Stomach (tissue), 9 donors: ENCODE results near the gene OSBPL6. TPM values are rescaled to one million over a fixed set of nuclear protein-coding genes. Genes with fewer than 3 reads are reported as not detected.
"Not testable (repeated sequence)": the region's sequence is repeated elsewhere in the genome, so short reads cannot be mapped to it uniquely, and the experiment has no call there.

Source experiments
- DNase-seq, 2 donors: peaks; one replicate each; pipeline versions ENCODE4 v3.0.0 to v3.0.0-alpha.2; 2013 to 2019
- H3K27ac ChIP-seq, 5 donors: fragments of 200-600 bp in 4 of 5; sonication (generic) in 4 of 5; one replicate each; pipeline ENCODE4 v1.5.1; 2013 to 2019; ENCODE audit warnings: mild to moderate bottlenecking in 1 of 5, moderate library complexity in 1 of 5
- H3K27me3 ChIP-seq, 3 donors: fragments of 200-600 bp; sonication (generic); one replicate each; pipeline ENCODE4 v1.5.1; 2017 to 2019; ENCODE audit warnings: mixed run types in 1 of 3
- H3K36me3 ChIP-seq, 4 donors: fragments of 200-600 bp; sonication (generic); 1 replicate in 3 of 4; 2 replicates in 1 of 4; pipeline ENCODE4 v1.5.1; 2016 to 2019
- H3K4me1 ChIP-seq, 4 donors: fragments of 200-600 bp; sonication (generic); one replicate each; pipeline ENCODE4 v1.5.1; 2016 to 2019
- H3K4me3 ChIP-seq, 4 donors: fragments of 200-600 bp; sonication (generic) in 3 of 4; one replicate each; pipeline ENCODE4 v1.5.1; 2016 to 2019; ENCODE audit warnings: mild to moderate bottlenecking in 1 of 4
- H3K9me3 ChIP-seq, 4 donors: fragments of 200-600 bp; sonication (generic); one replicate each; pipeline ENCODE4 v1.5.1; 2016 to 2019
- EP300 ChIP-seq: sonication (generic); formaldehyde crosslinking; IDR thresholded peaks from one replicate; pipeline ENCODE4 v1.6.1; 2017; ENCODE audit warnings: antibody characterized with exemption
- POLR2A ChIP-seq, 4 donors: fragments of 450-650 bp; IDR thresholded peaks; one replicate each; pipeline ENCODE4 v1.6.1; 2016; ENCODE audit warnings: antibody characterized with exemption in 4 of 4, control low read depth in 2 of 4, mild to moderate bottlenecking in 1 of 4, moderate library complexity in 1 of 4
- POLR2AphosphoS5 ChIP-seq, 3 donors: sonication (generic); formaldehyde crosslinking; IDR thresholded peaks; one replicate each; pipeline ENCODE4 v1.6.1; 2016; ENCODE audit warnings: antibody characterized with exemption in 3 of 3
- WGBS, 5 donors: extraction: QIAGEN DNeasy Blood & Tissue Kit in 3 of 5; methylation state at CpG; one replicate each; pipeline versions ENCODE4 v1.1.5 to v1.1.7; 2013 to 2018; 5-methylcytosine and 5-hydroxymethylcytosine counted together
- intact Hi-C: fragments of 100-400 bp; cut with DNase I; formaldehyde crosslinking; loops from one replicate; pipeline ENCODE4 v1.15.1; 2023; ENCODE audit warnings: low total_unique reads
- polyA plus RNA-seq, 3 donors: library from polyadenylated mRNA; stranded (reverse); fragments of 200-250 nt; gene quantifications; one replicate each; pipeline ENCODE4 v1.2.3, GENCODE V29; 2013
- total RNA-seq, 5 donors: library from RNA; depleted of rRNA; stranded (reverse); fragments of >200 nt; gene quantifications; one replicate each; pipeline versions ENCODE4 v1.1.0 to v1.2.3, GENCODE V29; 2014 to 2016
- TF ChIP-seq, protein P1 (sequence below), 7 experiments: fragments of 450-650 bp in 4 of 7; fragments of 200-600 bp in 3 of 7; sonication (generic) in 3 of 7; IDR thresholded peaks; one replicate each; pipeline ENCODE4 v1.5.1; 2016 to 2019; ENCODE audit warnings: antibody characterized with exemption in 7 of 7, control low read depth in 2 of 7, mild to moderate bottlenecking in 1 of 7
- donor health status: healthy with polysubstance abuse.
- donor health status: Bipolar disorder and iron deficiency.
- donor health status: healthy.

The OSBPL6 gene
- total and polyA plus RNA-seq, 8 donors: 0.29 to 77.6 (median 0.98) TPM

GRCh38 chr2:178194600-178195389 is 483 bp downstream of the OSBPL6 start:
- 0 to 1% (median 1%) methylated on average over 39 to 83 of the region's 83 CpGs for WGBS, 5 donors
- peak; percentile 27 to 71 for DNase-seq
- intact Hi-C loops: no loop called here
- Histone ChIP-seq H3K36me3 (no peaks in the 10 kb centered on the region), H3K27me3 (peaks cover 0 to 31% (median 14%) of the 10 kb centered on the region in 3 donors), H3K4me3 (peak overlapping the region; percentile 85 to 94 (median 90)), H3K4me1 (peaks cover 0 to 27% (median 21%) of the 10 kb centered on the region in 4 donors), H3K9me3 (no peaks in the 10 kb centered on the region), H3K27ac (peak overlapping the region; percentile 37 to 91 (median 88))
- TF ChIP-seq POLR2A (IDR thresholded peaks at IDR 0.05) (no peak), EP300 (no peak)
- TF ChIP-seq, protein P1, sequence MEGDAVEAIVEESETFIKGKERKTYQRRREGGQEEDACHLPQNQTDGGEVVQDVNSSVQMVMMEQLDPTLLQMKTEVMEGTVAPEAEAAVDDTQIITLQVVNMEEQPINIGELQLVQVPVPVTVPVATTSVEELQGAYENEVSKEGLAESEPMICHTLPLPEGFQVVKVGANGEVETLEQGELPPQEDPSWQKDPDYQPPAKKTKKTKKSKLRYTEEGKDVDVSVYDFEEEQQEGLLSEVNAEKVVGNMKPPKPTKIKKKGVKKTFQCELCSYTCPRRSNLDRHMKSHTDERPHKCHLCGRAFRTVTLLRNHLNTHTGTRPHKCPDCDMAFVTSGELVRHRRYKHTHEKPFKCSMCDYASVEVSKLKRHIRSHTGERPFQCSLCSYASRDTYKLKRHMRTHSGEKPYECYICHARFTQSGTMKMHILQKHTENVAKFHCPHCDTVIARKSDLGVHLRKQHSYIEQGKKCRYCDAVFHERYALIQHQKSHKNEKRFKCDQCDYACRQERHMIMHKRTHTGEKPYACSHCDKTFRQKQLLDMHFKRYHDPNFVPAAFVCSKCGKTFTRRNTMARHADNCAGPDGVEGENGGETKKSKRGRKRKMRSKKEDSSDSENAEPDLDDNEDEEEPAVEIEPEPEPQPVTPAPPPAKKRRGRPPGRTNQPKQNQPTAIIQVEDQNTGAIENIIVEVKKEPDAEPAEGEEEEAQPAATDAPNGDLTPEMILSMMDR (IDR thresholded peaks at IDR 0.05): peak in 1 of 7 experiments; percentile 2

GRCh38 chr2:178195390-178196166 is 1.3 kb downstream of the OSBPL6 start:
- H3K4me3 ChIP-seq: peak overlapping the region; percentile 85 to 94 (median 90)
- intact Hi-C loops: no loop called here
- TF ChIP-seq POLR2AphosphoS5 (IDR thresholded peaks at IDR 0.05) (no peak), EP300 (no peak), POLR2A (IDR thresholded peaks at IDR 0.05) (no peak)
- TF ChIP-seq, protein P1 (IDR thresholded peaks at IDR 0.05): no peak
- peak overlapping the region in 2 of 5 donors; percentile 88 to 91 for H3K27ac ChIP-seq
- no peaks in the 10 kb centered on the region for H3K9me3 ChIP-seq
- DNase-seq: no peak
- WGBS, 5 donors: 16 to 22% (median 18%) methylated on average over 14 of the region's 14 CpGs
- H3K36me3 ChIP-seq: no peaks in the 10 kb centered on the region
- H3K27me3 ChIP-seq: peaks cover 0 to 31% (median 14%) of the 10 kb centered on the region in 3 donors
- peaks cover 0 to 27% (median 21%) of the 10 kb centered on the region in 4 donors for H3K4me1 ChIP-seq

DNA sequence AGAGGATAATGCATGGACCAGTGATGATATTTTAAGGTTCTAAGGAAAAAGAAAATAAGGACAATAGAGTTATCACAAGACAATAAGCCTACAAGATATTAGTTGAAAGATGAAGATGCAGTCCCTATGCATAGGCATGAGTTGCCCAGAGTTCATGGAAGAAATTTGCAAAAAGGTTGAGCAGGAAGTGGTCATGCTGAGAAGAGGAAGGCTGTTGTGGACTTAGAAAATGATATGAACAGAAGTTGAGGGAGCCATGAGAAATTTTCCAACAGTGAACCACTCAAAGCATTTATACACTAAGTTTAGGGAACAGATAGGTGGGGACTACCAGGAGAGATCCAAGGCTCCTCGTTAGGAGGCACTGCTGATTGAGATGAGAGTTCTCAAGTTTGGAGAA is 3.5 kb downstream of the OSBPL6 start:
- no peak overlapping the region for H3K4me3 ChIP-seq
- H3K36me3 ChIP-seq: no peaks in the 10 kb centered on the region
- H3K4me1 ChIP-seq: peaks cover 0 to 27% (median 21%) of the 10 kb centered on the region in 4 donors
- 73 to 90% (median 79%) methylated on average over 1 of the region's 1 CpG for WGBS, 5 donors
- peaks cover 0 to 29% (median 14%) of the 10 kb centered on the region in 3 donors for H3K27me3 ChIP-seq
- no peak overlapping the region for H3K27ac ChIP-seq
- no peak for DNase-seq
- intact Hi-C loops: no loop called here
- H3K9me3 ChIP-seq: no peaks in the 10 kb centered on the region
- no peak for TF ChIP-seq POLR2A (IDR thresholded peaks at IDR 0.05)

GRCh38 chr2:178198441-178198840 is 4.1 kb downstream of the OSBPL6 start:
- WGBS, 5 donors: 72 to 84% (median 82%) methylated on average over 4 of the region's 4 CpGs
- H3K4me3 ChIP-seq, intact Hi-C loops, H3K9me3 ChIP-seq, H3K36me3 ChIP-seq, H3K27ac ChIP-seq, DNase-seq: not testable (repeated sequence)
- Histone ChIP-seq H3K27me3 (peaks cover 0 to 22% (median 14%) of the 10 kb centered on the region in 3 donors), H3K4me1 (peaks cover 0 to 23% (median 18%) of the 10 kb centered on the region in 4 donors)

DNA sequence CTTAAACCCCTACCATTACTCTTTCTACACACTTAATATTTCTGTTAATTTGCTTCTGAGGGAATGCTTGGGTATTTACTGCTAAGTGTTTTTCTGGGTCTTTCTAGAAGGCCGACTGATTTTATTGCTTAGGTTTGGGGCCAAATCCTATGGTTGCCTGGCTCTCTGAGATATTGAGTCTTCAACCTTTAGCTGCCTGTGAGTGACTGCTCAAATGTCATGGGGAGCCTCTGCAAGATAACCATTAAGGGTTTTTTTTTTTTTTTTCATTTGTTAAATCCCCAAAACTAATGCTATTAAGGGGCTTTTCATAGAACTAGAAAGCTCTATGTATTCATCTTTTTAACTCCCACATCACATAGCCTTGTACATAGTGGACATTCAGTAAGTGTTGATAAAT is 5.0 kb downstream of the OSBPL6 start:
- no peak for DNase-seq
- Histone ChIP-seq H3K4me3 (no peak overlapping the region), H3K27ac (no peak overlapping the region), H3K4me1 (peaks cover 0 to 17% (median 13%) of the 10 kb centered on the region in 4 donors), H3K9me3 (no peaks in the 10 kb centered on the region), H3K27me3 (peaks cover 0 to 14% (median 13%) of the 10 kb centered on the region in 3 donors), H3K36me3 (no peaks in the 10 kb centered on the region)
- TF ChIP-seq POLR2A (IDR thresholded peaks at IDR 0.05) (no peak), EP300 (no peak), POLR2AphosphoS5 (IDR thresholded peaks at IDR 0.05) (no peak)
- TF ChIP-seq, protein P1 (IDR thresholded peaks at IDR 0.05): no peak
- 84 to 93% (median 89%) methylated on average over 1 of the region's 1 CpG for WGBS, 5 donors
- intact Hi-C loops: no loop called here
